KMS-11 (cell line): ENCODE data around the gene IL1R1.
"Not testable (repeated sequence)": the region's sequence is repeated elsewhere in the genome, so short reads cannot be mapped to it uniquely, and the experiment has no call there.

ENCODE experiments used
- H2AFZ ChIP-seq: fragments of 200-600 bp; sonication (generic); 2 replicates; pipeline ENCODE4 v1.6.1; 2016; ENCODE audit warnings: antibody characterized with exemption, mixed run types, low read depth
- H3K27ac ChIP-seq: fragments of 200-600 bp; sonication (generic); 2 replicates; pipeline ENCODE4 v1.6.1; 2016; ENCODE audit warnings: mild to moderate bottlenecking, mixed run types
- H3K27me3 ChIP-seq: fragments of 200-600 bp; sonication (generic); 2 replicates; pipeline ENCODE4 v1.6.1; 2017; ENCODE audit warnings: mild to moderate bottlenecking, low read depth, mixed run types, moderate library complexity; ENCODE audit not compliant: insufficient read depth
- H3K36me3 ChIP-seq: fragments of 200-600 bp; sonication (generic); 2 replicates; pipeline ENCODE4 v1.6.1; 2017; ENCODE audit warnings: mild to moderate bottlenecking, mixed run types; ENCODE audit not compliant: insufficient read depth
- H3K4me1 ChIP-seq: fragments of 200-600 bp; sonication (generic); 2 replicates; pipeline ENCODE4 v1.6.1; 2016; ENCODE audit warnings: mild to moderate bottlenecking, low read depth, mixed run types; ENCODE audit not compliant: poor library complexity, severe bottlenecking
- H3K4me2 ChIP-seq: fragments of 200-600 bp; sonication (generic); 2 replicates; pipeline ENCODE4 v1.7.0; 2016; ENCODE audit warnings: mild to moderate bottlenecking, mixed run types
- H3K4me3 ChIP-seq: fragments of 200-600 bp; sonication (generic); IDR thresholded peaks from 2 replicates; pipeline ENCODE4 v1.6.1; 2017; ENCODE audit warnings: low read depth, low read length, mixed read lengths; ENCODE audit not compliant: insufficient read depth
- H3K79me2 ChIP-seq: fragments of 200-600 bp; sonication (generic); 2 replicates; pipeline ENCODE4 v1.6.1; 2016; ENCODE audit warnings: low read depth, mixed run types; ENCODE audit not compliant: insufficient read depth
- H3K9ac ChIP-seq: fragments of 200-600 bp; sonication (generic); 2 replicates; pipeline ENCODE4 v1.6.1; 2016; ENCODE audit warnings: mild to moderate bottlenecking, mixed run types
- H4K20me1 ChIP-seq: fragments of 200-600 bp; sonication (generic); 2 replicates; pipeline ENCODE4 v1.6.1; 2016; ENCODE audit warnings: mild to moderate bottlenecking, mixed run types; ENCODE audit not compliant: insufficient read depth
- CTCF ChIP-seq: fragments of 200-600 bp; sonication (generic); conservative IDR thresholded peaks from 2 replicates; pipeline ENCODE4 v1.6.1; 2017; ENCODE audit warnings: low read depth, mild to moderate bottlenecking, antibody characterized with exemption, low read length, moderate library complexity, mixed read lengths

The IL1R1 gene

DNA sequence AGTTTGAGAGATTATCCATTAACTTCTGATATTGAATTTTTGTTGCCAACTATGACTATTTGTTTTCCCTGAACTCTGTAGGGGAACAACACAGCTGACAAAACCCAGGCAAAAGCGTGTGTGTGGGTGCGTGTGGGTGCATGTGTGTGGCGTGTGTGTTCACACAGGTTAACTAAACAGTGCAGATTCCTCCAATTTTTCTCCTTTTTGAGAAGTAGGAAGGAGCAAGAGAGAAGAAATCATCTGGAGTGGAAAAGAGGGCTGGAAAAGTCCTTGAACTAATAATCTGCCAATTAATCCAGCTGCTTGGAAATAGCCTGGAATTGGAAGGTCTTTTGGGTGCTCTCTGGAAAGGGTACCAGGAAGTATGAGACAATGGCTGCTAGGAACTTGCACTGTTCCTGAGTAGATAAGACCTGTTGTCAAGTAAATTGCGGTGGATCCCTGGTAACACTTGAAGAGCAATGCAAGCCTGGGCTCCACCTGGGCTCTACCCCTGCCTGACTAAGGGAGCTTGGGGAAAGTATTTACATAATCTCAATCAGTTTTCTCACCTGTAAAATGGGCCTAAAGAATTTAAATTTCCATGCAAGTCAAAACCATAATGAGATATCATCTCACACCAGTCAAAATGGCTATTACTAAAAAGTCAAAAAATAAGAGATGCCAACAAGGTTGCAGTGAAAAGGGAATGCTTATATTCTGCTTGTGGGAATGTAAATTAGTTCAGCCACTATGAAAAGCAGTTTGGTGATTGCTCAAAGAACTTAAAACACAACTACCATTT, 40.5 kb upstream of the IL1R1 start:
- Histone ChIP-seq H4K20me1 (no peaks in the 10 kb centered on the region), H2AFZ (no peak overlapping the region), H3K4me3 (no peak overlapping the region), H3K4me1 (no peaks in the 10 kb centered on the region), H3K27ac (no peak overlapping the region), H3K27me3 (no peaks in the 10 kb centered on the region), H3K4me2 (no peak overlapping the region), H3K9ac (no peak overlapping the region), H3K36me3 (no peaks in the 10 kb centered on the region), H3K79me2 (no peaks in the 10 kb centered on the region)
- no peak for TF ChIP-seq CTCF

- H3K27me3 ChIP-seq, H3K27ac ChIP-seq, H3K9ac ChIP-seq: not testable (repeated sequence)
These were observed 40.0 kb upstream of the IL1R1 start for GRCh38 chr2:102102636-102102948.

GRCh38 chr2:102103284-102103683, 39.3 kb upstream of the IL1R1 start:
- Histone ChIP-seq H3K4me1 (no peaks in the 10 kb centered on the region), H3K4me2 (no peak overlapping the region), H3K9ac (no peak overlapping the region), H4K20me1 (no peaks in the 10 kb centered on the region), H3K27me3 (no peaks in the 10 kb centered on the region), H2AFZ (no peak overlapping the region), H3K79me2 (no peaks in the 10 kb centered on the region), H3K4me3 (no peak overlapping the region), H3K27ac (no peak overlapping the region), H3K36me3 (no peaks in the 10 kb centered on the region)
- TF ChIP-seq CTCF, result no peak

More at GRCh38 chr2:102102636-102102948, 40.0 kb upstream of the IL1R1 start:
- not testable (repeated sequence) for H2AFZ ChIP-seq, H3K4me2 ChIP-seq, H4K20me1 ChIP-seq, H3K36me3 ChIP-seq, H3K4me3 ChIP-seq, H3K4me1 ChIP-seq, H3K79me2 ChIP-seq

GRCh38 chr2:102103992-102104871, 38.3 kb upstream of the IL1R1 start:
- H3K79me2 ChIP-seq, result no peaks in the 10 kb centered on the region
- H3K27me3 ChIP-seq, result no peaks in the 10 kb centered on the region
- no peak overlapping the region for H2AFZ ChIP-seq
- H3K27ac ChIP-seq, result no peak overlapping the region
- TF ChIP-seq CTCF, result no peak
- no peaks in the 10 kb centered on the region for H4K20me1 ChIP-seq
- H3K9ac ChIP-seq, result no peak overlapping the region
- no peak overlapping the region for H3K4me2 ChIP-seq
- no peaks in the 10 kb centered on the region for H3K4me1 ChIP-seq
- no peaks in the 10 kb centered on the region for H3K36me3 ChIP-seq
- H3K4me3 ChIP-seq, result no peak overlapping the region
